ENCODE results near the gene ZCCHC7. TPM values are rescaled to one million over a fixed set of nuclear protein-coding genes. Genes with fewer than 3 reads are reported as not detected.

The ZCCHC7 gene
- total RNA-seq, 1 donor from 2014 or later = 21.7 TPM

DNA sequence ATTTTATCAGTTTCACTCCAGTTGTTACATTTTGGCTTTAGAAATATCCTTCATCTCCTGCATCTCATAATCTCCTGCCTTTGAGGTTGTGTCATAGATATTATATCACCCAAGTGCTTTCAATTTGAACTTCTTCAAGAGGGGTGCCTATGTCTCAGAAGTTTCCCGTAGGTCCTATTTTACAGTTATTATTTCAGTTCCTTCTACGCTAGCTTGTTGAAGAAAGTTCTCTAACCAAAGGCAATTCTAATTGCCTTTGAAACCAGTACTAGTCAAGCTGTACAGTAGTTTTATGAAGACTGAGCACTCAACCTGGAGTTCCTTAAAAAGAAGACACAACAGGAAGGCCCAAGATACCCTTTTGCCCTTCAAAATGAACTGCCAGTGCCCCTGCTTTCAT, 116.4 kb downstream of the ZCCHC7 start:
- H3K4me3 Mint-ChIP-seq (ENCODE audit: unreplicated experiment) = no peak overlapping the region
- Histone ChIP-seq H3K9ac (ENCODE audit: low read length) (no peak overlapping the region), H4K20me1 (ENCODE audit: insufficient read depth, low read length) (peaks cover 21% of the 10 kb centered on the region), H3K36me3 (ENCODE audit: insufficient read depth, low read length) (no peaks in the 10 kb centered on the region), H3K4me1 (ENCODE audit: insufficient read depth, low read length) (no peaks in the 10 kb centered on the region), H3K27me3 (ENCODE audit: insufficient read depth, low read length) (no peaks in the 10 kb centered on the region), H3K4me2 (ENCODE audit: low read length) (no peak overlapping the region), H3K9me3 (ENCODE audit: insufficient read depth, low read depth, low read length) (no peaks in the 10 kb centered on the region), H3K4me3 (ENCODE audit: insufficient read depth, low read depth, low read length) (no peak overlapping the region), H2AFZ (ENCODE audit: low read depth, low read length) (no peak overlapping the region), H3K27ac (ENCODE audit: low read depth, low read length) (no peak overlapping the region), H3K79me2 (ENCODE audit: insufficient read depth, low read length) (peaks cover 6% of the 10 kb centered on the region)
- FAIRE-seq = no peak
- H3K9me3 Mint-ChIP-seq (ENCODE audit: unreplicated experiment) = no peaks in the 10 kb centered on the region
- H3K27me3 Mint-ChIP-seq (ENCODE audit: low read depth, unreplicated experiment) = no peaks in the 10 kb centered on the region
- no peak for DNase-seq (ENCODE audit: low read depth)
- H3K36me3 Mint-ChIP-seq (ENCODE audit: low read depth, unreplicated experiment) = peaks cover 6% of the 10 kb centered on the region
- peaks cover 4% of the 10 kb centered on the region for H3K4me1 Mint-ChIP-seq (ENCODE audit: low read depth, unreplicated experiment)
- H3K27ac Mint-ChIP-seq (ENCODE audit: unreplicated experiment) = no peak overlapping the region
- TF ChIP-seq EZH2 (IDR thresholded peaks at IDR 0.05; ENCODE audit: insufficient read depth, low read length) = no peak
- TF ChIP-seq, protein P1, sequence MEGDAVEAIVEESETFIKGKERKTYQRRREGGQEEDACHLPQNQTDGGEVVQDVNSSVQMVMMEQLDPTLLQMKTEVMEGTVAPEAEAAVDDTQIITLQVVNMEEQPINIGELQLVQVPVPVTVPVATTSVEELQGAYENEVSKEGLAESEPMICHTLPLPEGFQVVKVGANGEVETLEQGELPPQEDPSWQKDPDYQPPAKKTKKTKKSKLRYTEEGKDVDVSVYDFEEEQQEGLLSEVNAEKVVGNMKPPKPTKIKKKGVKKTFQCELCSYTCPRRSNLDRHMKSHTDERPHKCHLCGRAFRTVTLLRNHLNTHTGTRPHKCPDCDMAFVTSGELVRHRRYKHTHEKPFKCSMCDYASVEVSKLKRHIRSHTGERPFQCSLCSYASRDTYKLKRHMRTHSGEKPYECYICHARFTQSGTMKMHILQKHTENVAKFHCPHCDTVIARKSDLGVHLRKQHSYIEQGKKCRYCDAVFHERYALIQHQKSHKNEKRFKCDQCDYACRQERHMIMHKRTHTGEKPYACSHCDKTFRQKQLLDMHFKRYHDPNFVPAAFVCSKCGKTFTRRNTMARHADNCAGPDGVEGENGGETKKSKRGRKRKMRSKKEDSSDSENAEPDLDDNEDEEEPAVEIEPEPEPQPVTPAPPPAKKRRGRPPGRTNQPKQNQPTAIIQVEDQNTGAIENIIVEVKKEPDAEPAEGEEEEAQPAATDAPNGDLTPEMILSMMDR (IDR thresholded peaks at IDR 0.05; ENCODE audit: insufficient read depth, low read depth, low read length) = no peak

DNA sequence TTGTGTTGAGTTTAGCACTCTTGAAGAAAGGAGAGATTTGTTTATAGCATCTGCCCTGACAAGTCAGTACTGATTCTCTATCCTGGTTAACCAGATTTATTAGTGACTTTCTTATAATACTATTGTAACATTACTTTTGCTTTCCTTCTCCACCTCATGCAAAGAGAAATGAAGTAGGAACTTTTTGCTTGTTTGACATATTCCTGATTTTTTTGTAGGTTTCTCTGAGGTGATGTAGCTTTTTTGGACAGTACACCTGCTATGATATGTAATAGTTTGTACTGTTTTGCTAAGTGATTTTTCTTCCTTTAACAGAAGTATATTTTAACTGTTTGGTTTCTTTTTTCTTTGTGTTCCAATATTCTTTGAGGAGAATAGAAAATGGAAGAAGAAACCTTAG, 117.7 kb downstream of the ZCCHC7 start:
- Mint-ChIP-seq H3K4me1 (ENCODE audit: low read depth, unreplicated experiment) (peaks cover 4% of the 10 kb centered on the region), H3K9me3 (ENCODE audit: unreplicated experiment) (no peaks in the 10 kb centered on the region), H3K4me3 (ENCODE audit: unreplicated experiment) (no peak overlapping the region), H3K27ac (ENCODE audit: unreplicated experiment) (no peak overlapping the region), H3K36me3 (ENCODE audit: low read depth, unreplicated experiment) (peaks cover 6% of the 10 kb centered on the region), H3K27me3 (ENCODE audit: low read depth, unreplicated experiment) (no peaks in the 10 kb centered on the region)
- DNase-seq (ENCODE audit: low read depth) (no peak), FAIRE-seq (no peak)
- Histone ChIP-seq H2AFZ (ENCODE audit: low read depth, low read length) (no peak overlapping the region), H3K4me1 (ENCODE audit: insufficient read depth, low read length) (no peaks in the 10 kb centered on the region), H3K27me3 (ENCODE audit: insufficient read depth, low read length) (no peaks in the 10 kb centered on the region), H4K20me1 (ENCODE audit: insufficient read depth, low read length) (peaks cover 16% of the 10 kb centered on the region), H3K9me3 (ENCODE audit: insufficient read depth, low read depth, low read length) (no peaks in the 10 kb centered on the region), H3K79me2 (ENCODE audit: insufficient read depth, low read length) (peaks cover 6% of the 10 kb centered on the region), H3K4me3 (ENCODE audit: insufficient read depth, low read depth, low read length) (no peak overlapping the region), H3K9ac (ENCODE audit: low read length) (no peak overlapping the region), H3K27ac (ENCODE audit: low read depth, low read length) (no peak overlapping the region), H3K36me3 (ENCODE audit: insufficient read depth, low read length) (no peaks in the 10 kb centered on the region), H3K4me2 (ENCODE audit: low read length) (no peak overlapping the region)
- TF ChIP-seq EZH2 (IDR thresholded peaks at IDR 0.05; ENCODE audit: insufficient read depth, low read length) = no peak
- TF ChIP-seq, protein P1 (IDR thresholded peaks at IDR 0.05; ENCODE audit: insufficient read depth, low read depth, low read length) = no peak

DNA sequence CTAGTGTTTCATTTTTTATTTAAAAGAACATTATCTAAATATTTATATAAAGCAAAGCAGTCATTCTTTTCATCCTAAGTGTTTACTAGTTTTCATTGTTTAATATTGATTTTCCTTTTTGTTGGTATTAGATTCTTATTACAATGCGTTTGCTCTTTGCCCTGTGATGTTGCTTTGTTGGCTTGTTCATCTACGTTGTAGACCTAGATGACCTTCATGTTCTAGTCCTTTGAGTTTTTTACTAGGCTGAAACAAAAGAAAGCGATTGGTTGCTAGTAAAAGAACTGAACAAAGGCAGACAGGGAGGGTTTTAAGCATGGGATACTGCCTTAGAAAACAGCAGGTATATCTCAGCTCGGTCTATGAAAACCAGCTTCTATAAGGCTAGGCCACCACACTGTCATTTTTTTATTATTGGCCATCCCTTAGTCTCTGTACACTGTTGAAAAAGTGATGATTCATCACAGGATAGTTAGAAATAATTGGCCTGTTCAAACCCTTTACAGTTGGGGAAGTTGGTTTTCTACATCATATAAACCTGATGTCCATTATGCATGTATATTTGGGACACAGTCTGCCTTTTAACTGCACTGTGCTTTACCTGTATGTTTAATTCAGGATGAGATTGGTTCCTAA, 119.0 kb downstream of the ZCCHC7 start:
- H3K9ac ChIP-seq (ENCODE audit: low read length) = no peak overlapping the region
- H3K27me3 Mint-ChIP-seq (ENCODE audit: low read depth, unreplicated experiment) = no peaks in the 10 kb centered on the region
- H4K20me1 ChIP-seq (ENCODE audit: insufficient read depth, low read length) = peaks cover 12% of the 10 kb centered on the region
- no peak overlapping the region for H3K4me3 Mint-ChIP-seq (ENCODE audit: unreplicated experiment)
- peaks cover 6% of the 10 kb centered on the region for H3K79me2 ChIP-seq (ENCODE audit: insufficient read depth, low read length)
- H3K4me1 Mint-ChIP-seq (ENCODE audit: low read depth, unreplicated experiment) = peaks cover 7% of the 10 kb centered on the region
- no peak for FAIRE-seq
- H3K4me3 ChIP-seq (ENCODE audit: insufficient read depth, low read depth, low read length) = no peak overlapping the region
- no peak overlapping the region for H2AFZ ChIP-seq (ENCODE audit: low read depth, low read length)
- peaks cover 3% of the 10 kb centered on the region for H3K36me3 Mint-ChIP-seq (ENCODE audit: low read depth, unreplicated experiment)
- no peaks in the 10 kb centered on the region for H3K9me3 ChIP-seq (ENCODE audit: insufficient read depth, low read depth, low read length)
- H3K36me3 ChIP-seq (ENCODE audit: insufficient read depth, low read length) = no peaks in the 10 kb centered on the region
- H3K9me3 Mint-ChIP-seq (ENCODE audit: unreplicated experiment) = no peaks in the 10 kb centered on the region
- H3K27me3 ChIP-seq (ENCODE audit: insufficient read depth, low read length) = no peaks in the 10 kb centered on the region
- no peak overlapping the region for H3K4me2 ChIP-seq (ENCODE audit: low read length)
- DNase-seq (ENCODE audit: low read depth) = no peak
- H3K27ac Mint-ChIP-seq (ENCODE audit: unreplicated experiment) = no peak overlapping the region
- H3K4me1 ChIP-seq (ENCODE audit: insufficient read depth, low read length) = no peaks in the 10 kb centered on the region
- no peak overlapping the region for H3K27ac ChIP-seq (ENCODE audit: low read depth, low read length)
- TF ChIP-seq, protein P1 (IDR thresholded peaks at IDR 0.05; ENCODE audit: insufficient read depth, low read depth, low read length) = no peak
- no peak for TF ChIP-seq EZH2 (IDR thresholded peaks at IDR 0.05; ENCODE audit: insufficient read depth, low read length)

All from astrocyte (in vitro differentiated cells and primary cell).